ENCODE data around the gene OR7A17.

Gene OR7A17

GRCh38 chr19:14886032-14886431 is at the start of gene OR7A17:
Gene OR7A17 (minus strand): TSS chr19:14886132. CDS start chr19:14881355, 4,777 bp downstream.
- FAIRE-seq: no peak

GRCh38 chr19:14933506-14933905 is 47.6 kb upstream of the OR7A17 start:
- FAIRE-seq: no peak

GRCh38 chr19:14916848-14917247 is 30.9 kb upstream of the OR7A17 start:
- no peak for FAIRE-seq

GRCh38 chr19:14915116-14915515 is 29.2 kb upstream of the OR7A17 start:
- FAIRE-seq: no peak

GRCh38 chr19:14906711-14907110 is 20.8 kb upstream of the OR7A17 start:
- no peak for FAIRE-seq

GRCh38 chr19:14901675-14902260 is 15.8 kb upstream of the OR7A17 start:
- FAIRE-seq: no peak

GRCh38 chr19:14890643-14891379 is 4.9 kb upstream of the OR7A17 start:
- no peak for FAIRE-seq

- FAIRE-seq: no peak
These were observed 4.2 kb upstream of the OR7A17 start for GRCh38 chr19:14889994-14890642.

GRCh38 chr19:14871619-14872230 is 14.2 kb downstream of the OR7A17 start:
- peak; percentile 97 for FAIRE-seq

- no peak for FAIRE-seq
These were observed 17.4 kb downstream of the OR7A17 start for GRCh38 chr19:14868497-14868896.

GRCh38 chr19:14848822-14849221 is 37.1 kb downstream of the OR7A17 start, which contains the start of gene OR7A10:
Gene OR7A10 (minus strand): TSS chr19:14848922. CDS start chr19:14841877, 7,045 bp downstream.
- no peak for FAIRE-seq

GRCh38 chr19:14843578-14843977 is 42.4 kb downstream of the OR7A17 start:
- no peak for FAIRE-seq

- FAIRE-seq: no peak
These were observed 42.8 kb downstream of the OR7A17 start for GRCh38 chr19:14843169-14843568.

- no peak for FAIRE-seq
These were observed 45.7 kb downstream of the OR7A17 start for GRCh38 chr19:14840206-14840605.

- no peak for FAIRE-seq
These were observed 48.5 kb downstream of the OR7A17 start for GRCh38 chr19:14837391-14837790.

GRCh38 chr19:14835011-14835410 is 50.9 kb downstream of the OR7A17 start, which contains the start of the genes OR7A5 and OR7C1:
Gene OR7A5 (minus strand): TSS chr19:14835185. CDS start chr19:14828241, 6,944 bp downstream.
Gene OR7C1 (minus strand): TSS chr19:14835185. CDS start chr19:14800136, 35,049 bp downstream.
- no peak for FAIRE-seq

GRCh38 chr19:14830702-14831101 is 55.2 kb downstream of the OR7A17 start:
- no peak for FAIRE-seq

Data from A204.1 (cell line).